Measurements from ENCODE around the gene TGFB1I1.

- no peak for TF ChIP-seq TCF7L2 (IDR thresholded peaks at IDR 0.05; ENCODE audit: borderline replicate concordance, extremely low read depth, insufficient read depth, insufficient read length)
- no peak for TF ChIP-seq EZH2 (IDR thresholded peaks at IDR 0.05)
- no peak for TF ChIP-seq CTCF (IDR thresholded peaks at IDR 0.05 in 2 of 3, conservative IDR thresholded peaks at IDR 0.05 in 1 of 3; ENCODE audit: borderline replicate concordance in 1 of 3, insufficient read depth in 1 of 3, low read depth in 2 of 3, low read length in 2 of 3)
- TF ChIP-seq CEBPB (IDR thresholded peaks at IDR 0.05; ENCODE audit: low read depth): no peak
- TF ChIP-seq RAD21 (IDR thresholded peaks at IDR 0.05; ENCODE audit: low read depth): no peak
- TF ChIP-seq MAX (IDR thresholded peaks at IDR 0.05): no peak
- TF ChIP-seq POLR2A (IDR thresholded peaks at IDR 0.05; ENCODE audit: borderline replicate concordance, extremely low read depth, insufficient read depth, insufficient read length): no peak
- TF ChIP-seq EZH2phosphoT487 (IDR thresholded peaks at IDR 0.05; ENCODE audit: borderline replicate concordance): no peak
Measured at GRCh38 chr16:31441956-31442355, 30.0 kb upstream of the TGFB1I1 start.

Measured in HCT116 (cell line).